SK-N-SH (cell line): Measurements from ENCODE around the gene SKI. TPM values are rescaled to one million over a fixed set of nuclear protein-coding genes. Genes with fewer than 3 reads are reported as not detected.

ENCODE experiments used
- CTCF ChIA-PET: fragments of 300-600, 350-600 bp; formaldehyde crosslinking; extraction: SDS; loops from one replicate; lab custom pipeline; 2021; lab: Yijun Ruan, JAX
- POLR2A ChIA-PET: fragments of 350-600 bp; sonication (Branson Sonifier 250); formaldehyde crosslinking; extraction: SDS; loops from one replicate; lab custom pipeline; 2020; ENCODE audit warnings: antibody characterized with exemption, inconsistent platforms; lab: Yijun Ruan, JAX
- DNase-seq: peaks from one replicate; pipeline ENCODE4 v3.0.0; 2012
- H2AFZ ChIP-seq: fragments of 200-600 bp; sonication (generic); 2 replicates; pipeline ENCODE4 v1.8.1; 2016; ENCODE audit warnings: antibody characterized with exemption, mild to moderate bottlenecking, low read depth
- H3F3A ChIP-seq: fragments of 200-600 bp; sonication (generic); replicated peaks from 2 replicates; pipeline ENCODE3; 2016; ENCODE audit warnings: antibody characterized with exemption, mild to moderate bottlenecking; ENCODE audit not compliant: insufficient read depth
- H3K27ac ChIP-seq, 2 experiments: fragments of 200-500 bp in 1 of 2; fragments of 200-600 bp in 1 of 2; sonication (Bioruptor generic) in 1 of 2; sonication (generic), shearing (Covaris generic) in 1 of 2; 2 replicates each; pipeline versions ENCODE4 v1.5.1 to v1.6.1; 2014 to 2016; ENCODE audit warnings: low read depth in 2 of 2, inconsistent platforms in 1 of 2, low read length in 1 of 2, mild to moderate bottlenecking in 1 of 2, mixed read lengths in 1 of 2
- H3K27me3 ChIP-seq: fragments of 200-600 bp; sonication (generic), shearing (Covaris generic); 2 replicates; pipeline ENCODE4 v1.6.1; 2016; ENCODE audit warnings: mixed run types; ENCODE audit not compliant: insufficient read depth
- H3K36me3 ChIP-seq, 2 experiments: fragments of 200-500 bp in 1 of 2; fragments of 200-600 bp in 1 of 2; sonication (Bioruptor generic) in 1 of 2; sonication (generic) in 1 of 2; replicated peaks in 1 of 2; 2 replicates each; pipeline versions ENCODE3 to v1.5.1; 2014 to 2016; ENCODE audit warnings: low read length in 1 of 2, mild to moderate bottlenecking in 1 of 2; ENCODE audit not compliant: insufficient read depth in 2 of 2, control insufficient read depth in 1 of 2
- H3K4me1 ChIP-seq, 2 experiments: fragments of 200-500 bp in 1 of 2; fragments of 200-600 bp in 1 of 2; sonication (Bioruptor generic) in 1 of 2; sonication (generic), shearing (Covaris generic) in 1 of 2; 2 replicates each; pipeline versions ENCODE4 v1.5.1 to v1.6.1; 2014 to 2016; ENCODE audit warnings: low read depth in 1 of 2, low read length in 1 of 2, mixed run types in 1 of 2; ENCODE audit not compliant: insufficient read depth in 2 of 2, control insufficient read depth in 1 of 2
- H3K4me2 ChIP-seq: fragments of 200-600 bp; sonication (generic), shearing (Covaris generic); 2 replicates; pipeline ENCODE4 v1.6.1; 2017; ENCODE audit warnings: mixed run types
- H3K4me3 ChIP-seq, 2 experiments: fragments of 200-500 bp in 1 of 2; fragments of 200-600 bp in 1 of 2; sonication (Bioruptor generic) in 1 of 2; sonication (generic), shearing (Covaris generic) in 1 of 2; 2 replicates each; pipeline versions ENCODE4 v1.5.1 to v1.8.1; 2014 to 2016; ENCODE audit warnings: low read depth in 2 of 2, inconsistent platforms in 1 of 2, low read length in 1 of 2, mild to moderate bottlenecking in 1 of 2, mixed read lengths in 1 of 2, moderate library complexity in 1 of 2
- H3K79me2 ChIP-seq: fragments of 200-600 bp; sonication (generic); 2 replicates; pipeline ENCODE4 v1.8.1; 2017; ENCODE audit warnings: mild to moderate bottlenecking; ENCODE audit not compliant: insufficient read depth
- H3K9ac ChIP-seq: fragments of 200-600 bp; sonication (generic); 2 replicates; pipeline ENCODE4 v1.6.1; 2017; ENCODE audit warnings: mixed run types
- H3K9me2 ChIP-seq: fragments of 200-600 bp; sonication (generic); 2 replicates; pipeline ENCODE4 v1.6.1; 2017; ENCODE audit warnings: mixed run types
- H3K9me3 ChIP-seq: fragments of 200-600 bp; sonication (generic); 2 replicates; pipeline ENCODE4 v1.6.1; 2017; ENCODE audit warnings: mixed run types, mild to moderate bottlenecking, moderate library complexity
- H4K20me1 ChIP-seq: fragments of 200-600 bp; sonication (generic); 2 replicates; pipeline ENCODE4 v1.6.1; 2017; ENCODE audit warnings: mild to moderate bottlenecking, mixed run types; ENCODE audit not compliant: insufficient read depth
- EP300 ChIP-seq, 2 experiments: IDR thresholded peaks; 2 replicates each; pipeline versions ENCODE4 v1.4.0 to v1.6.1; 2012; ENCODE audit warnings: borderline replicate concordance in 1 of 2, low read depth in 1 of 2, low read length in 1 of 2
- EZH2phosphoT487 ChIP-seq: fragments of 200-600 bp; sonication (generic); IDR thresholded peaks from 2 replicates; pipeline ENCODE4 v1.6.1; 2017; ENCODE audit warnings: low read depth, mixed run types, mild to moderate bottlenecking, antibody characterized with exemption, moderate library complexity, borderline replicate concordance
- FOSL2 ChIP-seq: IDR thresholded peaks from 2 replicates; pipeline ENCODE4 v1.4.0; 2012; ENCODE audit warnings: low read depth, mild to moderate bottlenecking, moderate library complexity, borderline replicate concordance
- FOXM1 ChIP-seq: IDR thresholded peaks from 2 replicates; pipeline ENCODE4 v1.4.0; 2012; ENCODE audit warnings: low read depth, mild to moderate bottlenecking
- GABPA ChIP-seq: IDR thresholded peaks from 2 replicates; pipeline ENCODE4 v1.4.0; 2012; ENCODE audit warnings: low read depth, mild to moderate bottlenecking
- MEF2A ChIP-seq: IDR thresholded peaks from 2 replicates; pipeline ENCODE4 v1.4.0; 2012; ENCODE audit warnings: low read depth, borderline replicate concordance
- MXI1 ChIP-seq: IDR thresholded peaks from 2 replicates; pipeline ENCODE4 v1.6.1; 2012; ENCODE audit warnings: mild to moderate bottlenecking, low read depth, low read length, improper control_type of control experiment
- NFIC ChIP-seq: IDR thresholded peaks from 2 replicates; pipeline ENCODE4 v1.4.0; 2012; ENCODE audit warnings: borderline replicate concordance
- RCOR1 ChIP-seq: fragments of 150-350 bp; IDR thresholded peaks from 2 replicates; pipeline ENCODE4 v1.6.1; 2017; ENCODE audit warnings: antibody characterized with exemption, low read length
- TAF1 ChIP-seq: IDR thresholded peaks from 2 replicates; pipeline ENCODE4 v1.6.1; 2012; ENCODE audit warnings: low read depth, mild to moderate bottlenecking, low read length, moderate library complexity, borderline replicate concordance
- YY1 ChIP-seq: IDR thresholded peaks from 2 replicates; pipeline ENCODE4 v1.4.0; 2012; ENCODE audit warnings: low read depth, mild to moderate bottlenecking
- WGBS: methylation state at CpG from one replicate; pipeline ENCODE4 v1.1.6; 2017; ENCODE audit warnings: low lambda C conversion rate; 5-methylcytosine and 5-hydroxymethylcytosine counted together
- polyA plus RNA-seq, 3 experiments: library from polyadenylated mRNA; depleted of rRNA; stranded (reverse); fragments of >200 nt; gene quantifications; 2 replicates each; pipeline ENCODE4 v1.2.3, GENCODE V29; 2012
- TF ChIP-seq, protein P1 (sequence below): IDR thresholded peaks from 2 replicates; pipeline ENCODE4 v1.4.0; 2012; ENCODE audit warnings: low read depth
- TF ChIP-seq, protein P2 (sequence below): fragments of 150-350 bp; IDR thresholded peaks from 2 replicates; pipeline ENCODE4 v1.6.1; 2016; ENCODE audit warnings: mild to moderate bottlenecking, low read depth, low read length

The SKI gene
- polyA plus RNA-seq, 1 of the 3 experiments (the other 2 are of a cell fraction) = 7.2 TPM

DNA sequence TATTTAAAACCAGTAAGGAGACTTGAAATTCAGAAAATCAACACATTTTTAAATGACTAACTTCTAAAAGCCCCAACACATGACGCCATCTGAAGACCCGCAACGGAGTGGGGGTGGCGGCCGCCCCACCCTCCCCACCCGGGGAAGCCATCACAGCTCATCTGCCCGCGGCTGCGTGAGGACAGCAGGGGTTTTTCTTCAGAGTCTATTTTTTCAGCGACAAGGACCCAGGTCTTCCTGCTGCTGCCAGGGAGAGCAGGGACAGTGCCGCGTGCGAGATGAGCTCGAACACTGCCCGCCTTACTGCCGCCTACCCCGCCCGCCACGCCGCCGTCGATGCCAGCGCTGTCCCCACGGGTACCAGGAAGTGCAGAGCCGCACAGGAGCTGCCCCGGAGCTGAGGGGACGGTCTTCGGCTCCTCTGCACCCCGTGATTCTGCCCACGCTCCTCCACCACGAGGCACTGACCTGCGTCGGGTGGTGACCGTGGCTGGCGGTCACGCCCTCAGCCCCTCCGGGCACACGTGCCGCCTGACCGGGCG, 79.0 kb downstream of the SKI start:
- CTCF ChIA-PET = interaction anchor here (1.1 to 2.2 kb wide), 4 partner anchors 8 to 112 kb away, joined by 3 to 7 read pairs (median 4); partner anchors contain the start of gene FAAP20
- DNase-seq = no peak
- Histone ChIP-seq H3K79me2 (peaks cover 6% of the 10 kb centered on the region; the same call in 1 of the 2 replicates), H4K20me1 (peaks cover 11% of the 10 kb centered on the region; the same call in 1 of the 2 replicates), H3K4me2 (no peak overlapping the region), H3K27ac (no peak overlapping the region), H3K36me3 (peaks cover 3 to 59% of the 10 kb centered on the region in 2 experiments), H3K27me3 (no peaks in the 10 kb centered on the region), H3K9ac (no peak overlapping the region), H3K4me1 (peaks cover 0 to 6% of the 10 kb centered on the region in 2 experiments; a peak in 1 of 4 replicates), H3F3A (peaks cover 4% of the 10 kb centered on the region), H3K9me3 (no peaks in the 10 kb centered on the region), H3K9me2 (no peaks in the 10 kb centered on the region), H3K4me3 (no peak overlapping the region), H2AFZ (no peak overlapping the region)
- WGBS = 99% methylated on average over 38 of the region's 41 CpGs
- TF ChIP-seq, protein P1, sequence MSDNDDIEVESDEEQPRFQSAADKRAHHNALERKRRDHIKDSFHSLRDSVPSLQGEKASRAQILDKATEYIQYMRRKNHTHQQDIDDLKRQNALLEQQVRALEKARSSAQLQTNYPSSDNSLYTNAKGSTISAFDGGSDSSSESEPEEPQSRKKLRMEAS = no peak
- TF ChIP-seq FOXM1 (no peak), EZH2phosphoT487 (no peak), NFIC (no peak), RCOR1 (no peak), EP300 (IDR thresholded peaks at IDR 0.05; ENCODE audit: borderline replicate concordance in 1 of 2, low read depth in 1 of 2, low read length in 1 of 2) (no peak), YY1 (no peak), GABPA (no peak), MXI1 (no peak), MEF2A (no peak), TAF1 (no peak)
- TF ChIP-seq, protein P2, sequence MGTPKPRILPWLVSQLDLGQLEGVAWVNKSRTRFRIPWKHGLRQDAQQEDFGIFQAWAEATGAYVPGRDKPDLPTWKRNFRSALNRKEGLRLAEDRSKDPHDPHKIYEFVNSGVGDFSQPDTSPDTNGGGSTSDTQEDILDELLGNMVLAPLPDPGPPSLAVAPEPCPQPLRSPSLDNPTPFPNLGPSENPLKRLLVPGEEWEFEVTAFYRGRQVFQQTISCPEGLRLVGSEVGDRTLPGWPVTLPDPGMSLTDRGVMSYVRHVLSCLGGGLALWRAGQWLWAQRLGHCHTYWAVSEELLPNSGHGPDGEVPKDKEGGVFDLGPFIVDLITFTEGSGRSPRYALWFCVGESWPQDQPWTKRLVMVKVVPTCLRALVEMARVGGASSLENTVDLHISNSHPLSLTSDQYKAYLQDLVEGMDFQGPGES = no peak
- POLR2A ChIA-PET = no interaction called here

DNA sequence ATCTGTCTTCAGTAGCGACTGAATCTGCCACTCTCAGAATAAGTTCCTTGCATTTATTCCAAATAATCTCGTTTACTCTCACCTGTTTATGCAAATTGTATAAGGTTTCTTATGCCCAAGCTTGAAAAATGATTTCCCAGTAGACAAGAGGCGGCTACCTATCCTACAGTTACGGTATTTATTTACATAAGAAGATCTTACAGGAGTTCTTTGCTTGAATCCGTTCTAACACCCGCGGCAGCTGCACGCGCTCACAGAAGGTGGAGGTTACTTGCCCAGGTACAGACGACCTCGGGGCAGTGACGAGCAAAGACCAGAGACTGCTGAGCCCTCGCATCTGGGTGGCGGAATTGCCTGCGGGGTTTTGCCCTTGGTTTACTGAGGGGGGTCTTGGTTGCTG, 79.9 kb downstream of the SKI start:
- H3K9me2 ChIP-seq = no peaks in the 10 kb centered on the region
- peaks cover 0 to 8% of the 10 kb centered on the region in 2 experiments; a peak in 1 of 4 replicates for H3K4me1 ChIP-seq
- no peak overlapping the region for H3K9ac ChIP-seq
- H4K20me1 ChIP-seq = 0 out of 2 replicates have a peak, but pooled peaks cover 3% of the 10 kb centered on the region
- DNase-seq = no peak
- no peaks in the 10 kb centered on the region for H3K27me3 ChIP-seq
- no peak overlapping the region for H3K4me3 ChIP-seq
- ChIA-PET CTCF (interaction anchor here (2.2 kb wide), 1 partner anchor 74 kb away, joined by 7 read pairs; no protein-coding TSS in a partner anchor), POLR2A (no interaction called here)
- no peak overlapping the region for H3K27ac ChIP-seq
- H3F3A ChIP-seq = peaks cover 4% of the 10 kb centered on the region
- H3K79me2 ChIP-seq = no peaks in the 10 kb centered on the region
- H3K36me3 ChIP-seq = peaks cover 3 to 59% of the 10 kb centered on the region in 2 experiments
- no peaks in the 10 kb centered on the region for H3K9me3 ChIP-seq
- TF ChIP-seq FOSL2 (no peak), RCOR1 (no peak), MEF2A (no peak)
- TF ChIP-seq, protein P1 = no peak
- H3K4me2 ChIP-seq = no peak overlapping the region
- H2AFZ ChIP-seq = no peak overlapping the region
- WGBS = 89% methylated on average over 12 of the region's 15 CpGs
